AG09319 (cell line): ENCODE data around the gene KRT10.

Experiments
- DNase-seq: peaks from one replicate; pipeline ENCODE4 v3.0.0-alpha.2; 2010; ENCODE audit warnings: low read depth; ENCODE audit errors: extremely low read depth
- CTCF ChIP-seq: IDR thresholded peaks from 2 replicates; pipeline ENCODE4 v1.5.1; 2011; ENCODE audit warnings: low read depth, mild to moderate bottlenecking, inconsistent platforms, low read length, moderate library complexity

KRT10 gene

GRCh38 chr17:40824015-40824832, 1.8 kb upstream of the KRT10 start:
- TF ChIP-seq CTCF, result no peak
- no peak for DNase-seq

GRCh38 chr17:40821536-40821935, 878 bp downstream of the KRT10 start:
- TF ChIP-seq CTCF, result no peak
- DNase-seq, result no peak

GRCh38 chr17:40820228-40820838, 2.1 kb downstream of the KRT10 start:
- no peak for DNase-seq
- TF ChIP-seq CTCF, result no peak

- no peak for DNase-seq
- TF ChIP-seq CTCF, result no peak
Observed at GRCh38 chr17:40819528-40820125, 2.8 kb downstream of the KRT10 start.

GRCh38 chr17:40818733-40819527, 3.5 kb downstream of the KRT10 start:
- DNase-seq, result peak; percentile 44
- no peak for TF ChIP-seq CTCF

GRCh38 chr17:40818343-40818732, 4.1 kb downstream of the KRT10 start:
- no peak for DNase-seq
- TF ChIP-seq CTCF, result no peak
